ENCODE measurements around the gene CYP4Z1. TPM values are rescaled to one million over a fixed set of nuclear protein-coding genes. Genes with fewer than 3 reads are reported as not detected.

Gene CYP4Z1
- polyA plus RNA-seq, 3 donors: not detected

GRCh38 chr1:47023268-47024140 lies 43.5 kb upstream of the CYP4Z1 start, which contains the start of gene CYP4X1:
TSS of gene CYP4X1 (plus strand) at chr1:47023669. CDS start at chr1:47023818, 149 bp downstream.
- Histone ChIP-seq H3K27ac (ENCODE audit: low read depth in 1 of 2, low read length in 2 of 2) (no peak within 1 kb of the TSS), H3K4me2 (replicated peaks; ENCODE audit: extremely low read depth, low read length, poor library complexity, severe bottlenecking) (no peak within 1 kb of the TSS), H3K27me3 (ENCODE audit: control insufficient read depth in 2 of 2, insufficient read depth in 2 of 2, low read length in 2 of 2) (peaks cover 15 to 37% of the 10 kb centered on the region in 2 donors), H3K36me3 (replicated peaks in 1 of 2; ENCODE audit: control insufficient read depth in 1 of 2, insufficient read depth in 2 of 2, low read length in 2 of 2) (no peaks in the 10 kb centered on the region), H2AFZ (ENCODE audit: insufficient read depth, low read depth, low read length, poor library complexity, severe bottlenecking) (no peak within 1 kb of the TSS), H3K4me1 (ENCODE audit: control insufficient read depth in 1 of 2, insufficient read depth in 2 of 2, low read length in 2 of 2) (no peaks in the 10 kb centered on the region), H3K4me3 (replicated peaks in 1 of 3; ENCODE audit: low read depth in 2 of 3, low read length in 3 of 3) (no peak within 1 kb of the TSS), H3K9me3 (replicated peaks in 1 of 2; ENCODE audit: control insufficient read depth in 1 of 2, insufficient read depth in 1 of 2, low read length in 2 of 2) (no peaks in the 10 kb centered on the region), H3K9ac (ENCODE audit: insufficient read depth, low read length, poor library complexity, severe bottlenecking) (no peak within 1 kb of the TSS), H3K79me2 (ENCODE audit: insufficient read depth, low read length) (no peaks in the 10 kb centered on the region), H4K20me1 (ENCODE audit: insufficient read depth, low read length) (no peaks in the 10 kb centered on the region)
- intact Hi-C loops (cut with micrococcal nuclease): no loop called here
- Mint-ChIP-seq H3K27me3 (ENCODE audit: low read depth in 3 of 3) (peaks cover 26 to 38% (median 36%) of the 10 kb centered on the region in 3 donors), H3K9me3 (peaks cover 0 to 4% (median 0%) of the 10 kb centered on the region in 7 donors), H3K4me1 (no peaks in the 10 kb centered on the region), H3K27ac (no peak within 1 kb of the TSS), H3K4me3 (peak within 1 kb of the TSS in 1 of 2 donors; percentile 56), H3K36me3 (no peaks in the 10 kb centered on the region)
- whole genome bisulfite sequencing (ENCODE audit: insufficient coverage): 5% methylated on average over 41 of the region's 49 CpGs
- no peak for DNase-seq
- no peak for TF ChIP-seq CTCF (IDR thresholded peaks at IDR 0.05)

DNA sequence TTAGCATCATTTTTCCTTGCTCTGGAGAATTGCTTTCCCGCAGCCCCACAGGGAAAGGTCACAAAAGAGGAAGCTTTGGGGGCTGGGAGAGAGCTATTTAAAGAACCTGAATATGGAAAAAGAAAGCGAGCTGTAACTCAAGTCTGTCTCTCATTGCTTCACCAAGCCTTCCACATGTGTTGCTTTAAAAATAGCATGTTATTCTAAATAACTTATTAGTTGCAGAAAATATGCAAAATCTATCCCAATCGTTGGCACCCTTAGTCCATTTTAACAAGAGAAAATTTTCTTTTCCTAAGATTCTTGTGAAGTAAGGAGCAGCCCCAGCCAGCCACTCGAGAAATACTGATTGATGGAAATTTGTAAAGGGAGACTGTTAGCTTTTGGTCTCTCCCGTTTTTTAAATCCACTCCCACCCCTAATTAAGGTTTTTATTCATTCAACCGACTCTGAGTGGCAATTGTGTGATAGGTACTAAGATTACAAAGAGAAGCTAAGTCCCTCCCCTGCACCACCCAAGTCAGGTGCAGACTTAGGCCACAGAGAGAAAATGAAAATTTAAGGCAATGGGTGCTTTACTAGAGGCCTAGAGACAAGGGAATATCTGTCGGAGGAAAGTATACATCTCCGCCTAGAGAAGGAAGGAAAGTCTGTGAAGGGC lies 42.8 kb upstream of the CYP4Z1 start:
- no peak overlapping the region for H3K27ac Mint-ChIP-seq
- Histone ChIP-seq H2AFZ (ENCODE audit: insufficient read depth, low read depth, low read length, poor library complexity, severe bottlenecking) (no peak overlapping the region), H3K36me3 (replicated peaks in 1 of 2; ENCODE audit: control insufficient read depth in 1 of 2, insufficient read depth in 2 of 2, low read length in 2 of 2) (no peaks in the 10 kb centered on the region), H3K79me2 (ENCODE audit: insufficient read depth, low read length) (no peaks in the 10 kb centered on the region), H3K4me1 (ENCODE audit: control insufficient read depth in 1 of 2, insufficient read depth in 2 of 2, low read length in 2 of 2) (no peaks in the 10 kb centered on the region), H3K9me3 (replicated peaks in 1 of 2; ENCODE audit: control insufficient read depth in 1 of 2, insufficient read depth in 1 of 2, low read length in 2 of 2) (no peaks in the 10 kb centered on the region), H3K9ac (ENCODE audit: insufficient read depth, low read length, poor library complexity, severe bottlenecking) (no peak overlapping the region), H3K27me3 (ENCODE audit: control insufficient read depth in 2 of 2, insufficient read depth in 2 of 2, low read length in 2 of 2) (peaks cover 15 to 37% of the 10 kb centered on the region in 2 donors), H3K27ac (ENCODE audit: low read depth in 1 of 2, low read length in 2 of 2) (no peak overlapping the region), H3K4me3 (replicated peaks in 1 of 3; ENCODE audit: low read depth in 2 of 3, low read length in 3 of 3) (no peak overlapping the region), H3K4me2 (replicated peaks; ENCODE audit: extremely low read depth, low read length, poor library complexity, severe bottlenecking) (no peak overlapping the region), H4K20me1 (ENCODE audit: insufficient read depth, low read length) (no peaks in the 10 kb centered on the region)
- H3K27me3 Mint-ChIP-seq (ENCODE audit: low read depth in 3 of 3): peaks cover 26 to 39% (median 36%) of the 10 kb centered on the region in 3 donors
- intact Hi-C loops (cut with micrococcal nuclease): no loop called here
- peaks cover 1% of the 10 kb centered on the region for H3K4me1 Mint-ChIP-seq
- WGBS (ENCODE audit: insufficient coverage): 36% methylated on average over 3 of the region's 8 CpGs
- H3K4me3 Mint-ChIP-seq: peak overlapping the region in 1 of 2 donors; percentile 56
- peaks cover 0 to 4% (median 0%) of the 10 kb centered on the region in 7 donors for H3K9me3 Mint-ChIP-seq
- no peaks in the 10 kb centered on the region for H3K36me3 Mint-ChIP-seq
- no peak for DNase-seq
- TF ChIP-seq CTCF (IDR thresholded peaks at IDR 0.05): no peak

All from CD14-positive monocyte (primary cell).